ENCODE results near the gene SESN3.
"Not testable (repeated sequence)": the region's sequence is repeated elsewhere in the genome, so short reads cannot be mapped to it uniquely, and the experiment has no call there.

SESN3 gene

GRCh38 chr11:95251896-95252295 is 20.9 kb upstream of the SESN3 start:
- DNase-seq = not testable (repeated sequence)

GRCh38 chr11:95248666-95249467 is 17.9 kb upstream of the SESN3 start:
- no peak for DNase-seq

GRCh38 chr11:95247883-95248282 is 16.9 kb upstream of the SESN3 start:
- DNase-seq = no peak

GRCh38 chr11:95247127-95247684 is 16.2 kb upstream of the SESN3 start:
- DNase-seq = no peak

- DNase-seq = no peak
Observed at GRCh38 chr11:95245581-95245980, 14.6 kb upstream of the SESN3 start.

GRCh38 chr11:95245038-95245437 is 14.0 kb upstream of the SESN3 start:
- no peak for DNase-seq

- DNase-seq = no peak
Observed at GRCh38 chr11:95243673-95244072, 12.7 kb upstream of the SESN3 start.

- no peak for DNase-seq
Observed at GRCh38 chr11:95242845-95243605, 12.0 kb upstream of the SESN3 start.

GRCh38 chr11:95242091-95242844 is 11.3 kb upstream of the SESN3 start:
- DNase-seq = no peak

- DNase-seq = no peak
Observed at GRCh38 chr11:95241681-95242081, 10.7 kb upstream of the SESN3 start.

GRCh38 chr11:95239871-95240649 is 9.1 kb upstream of the SESN3 start:
- no peak for DNase-seq

GRCh38 chr11:95232666-95233065 is 1.7 kb upstream of the SESN3 start:
- DNase-seq = no peak

- peak; percentile 30 for DNase-seq
Observed at GRCh38 chr11:95231881-95232605, 1.0 kb upstream of the SESN3 start.

GRCh38 chr11:95230810-95231126 is 234 bp downstream of the SESN3 start:
- no peak for DNase-seq

GRCh38 chr11:95229993-95230809 is 801 bp downstream of the SESN3 start:
- DNase-seq = no peak

GRCh38 chr11:95229199-95229992 is 1.6 kb downstream of the SESN3 start:
- peak; percentile 19 for DNase-seq

- DNase-seq = no peak
Observed at GRCh38 chr11:95228081-95228749, 2.8 kb downstream of the SESN3 start.

GRCh38 chr11:95227060-95227459 is 3.9 kb downstream of the SESN3 start:
- not testable (repeated sequence) for DNase-seq

GRCh38 chr11:95222817-95223216 is 8.2 kb downstream of the SESN3 start:
- DNase-seq = no peak
